Panc1 (cell line): ENCODE results near the gene ZNF385C. TPM values are rescaled to one million over a fixed set of nuclear protein-coding genes. Genes with fewer than 3 reads are reported as not detected.

Experiments
- ATAC-seq: fragments of 200-7000 bp; cut with Tn5 transposase; 2 replicates; pipeline ENCODE4 v1.9.1; 2020; ENCODE audit warnings: mild to moderate bottlenecking, moderate library complexity
- BruUV-seq: library from RNA; stranded (reverse); fragments of 400-500 nt; replicated peaks from 2 replicates; lab custom pipeline; 2021; lab: Mats Ljungman, UMichigan
- CTCF ChIA-PET: fragments of 300-600 bp; sonication (Branson Sonifier 250); formaldehyde crosslinking; loops from one replicate; lab custom pipeline; 2022; ENCODE audit warnings: antibody characterized with exemption; lab: Charles Lee
- POLR2A ChIA-PET: fragments of 300-600 bp; sonication (Branson Sonifier 250); formaldehyde crosslinking; loops from one replicate; lab custom pipeline; 2022; ENCODE audit warnings: antibody characterized with exemption; lab: Charles Lee
- DNase-seq: peaks from one replicate; pipeline ENCODE4 v3.0.0-alpha.2; 2010; ENCODE audit warnings: low read depth, low spot score
- H3K27ac ChIP-seq: 2 replicates; pipeline ENCODE4 v1.5.1; 2011; ENCODE audit warnings: mild to moderate bottlenecking, low read length, inconsistent platforms
- H3K27me3 ChIP-seq: fragments of 200-500 bp; sonication (Bioruptor generic); 2 replicates; pipeline ENCODE4 v1.6.0; 2014; ENCODE audit warnings: low read length, inconsistent platforms; ENCODE audit not compliant: control insufficient read depth, insufficient read depth
- H3K36me3 ChIP-seq: fragments of 200-500 bp; sonication (Bioruptor generic); 2 replicates; pipeline ENCODE4 v1.5.1; 2014; ENCODE audit warnings: inconsistent platforms, mild to moderate bottlenecking, low read length, moderate library complexity; ENCODE audit not compliant: control insufficient read depth, insufficient read depth
- H3K4me1 ChIP-seq: 2 replicates; pipeline ENCODE4 v1.5.1; 2011; ENCODE audit warnings: inconsistent platforms, mild to moderate bottlenecking, low read length, moderate library complexity; ENCODE audit not compliant: control insufficient read depth, insufficient read depth
- H3K4me3 ChIP-seq, 2 experiments: 2 replicates each; pipeline ENCODE4 v1.5.1; 2011 to 2012; ENCODE audit warnings: low read depth in 2 of 2, low read length in 2 of 2, mild to moderate bottlenecking in 2 of 2, inconsistent platforms in 1 of 2, moderate library complexity in 1 of 2
- H3K9me3 ChIP-seq: fragments of 200-500 bp; sonication (Bioruptor generic); 2 replicates; pipeline ENCODE4 v1.5.1; 2014; ENCODE audit warnings: low read depth, mild to moderate bottlenecking, inconsistent platforms, low read length, moderate library complexity; ENCODE audit not compliant: control insufficient read depth, insufficient read depth
- POLR2AphosphoS5 ChIP-seq: IDR thresholded peaks from 2 replicates; pipeline ENCODE4 v1.6.1; 2012; ENCODE audit warnings: mild to moderate bottlenecking, low read depth, low read length, moderate library complexity
- SIN3A ChIP-seq: IDR thresholded peaks from 2 replicates; pipeline ENCODE4 v1.6.1; 2012; ENCODE audit warnings: low read depth, mild to moderate bottlenecking, low read length, moderate library complexity, borderline replicate concordance; ENCODE audit not compliant: insufficient read depth
- TCF7L2 ChIP-seq: IDR thresholded peaks from 2 replicates; pipeline ENCODE4 v1.6.1; 2011; ENCODE audit warnings: mild to moderate bottlenecking, low read depth, low read length, inconsistent platforms
- in situ Hi-C: cut with HindIII; loops from 2 replicates; pipeline ENCODE4 v1.10.0; 2016; ENCODE audit warnings: low sequenced_read_pairs, low pct_unique_long_range_greater_than_20kb
- intact Hi-C: fragments of 100-400 bp; cut with micrococcal nuclease; formaldehyde crosslinking; loops from one replicate; pipeline ENCODE4 v1.10.0; 2022; ENCODE audit not compliant: unreplicated experiment
- total RNA-seq: library from RNA; stranded (reverse); gene quantifications from one replicate; pipeline ENCODE4 v1.2.1, GENCODE V29; 2021; ENCODE audit not compliant: unreplicated experiment
- TF ChIP-seq, protein P1 (sequence below): fragments of 450-650 bp; IDR thresholded peaks from 2 replicates; pipeline ENCODE4 v1.5.1; 2017; ENCODE audit warnings: mild to moderate bottlenecking
- TF ChIP-seq, protein P2 (sequence below), 2 experiments: IDR thresholded peaks; 2 replicates each; pipeline ENCODE4 v1.6.1; 2011 to 2012; ENCODE audit warnings: low read depth in 2 of 2, control low read depth in 1 of 2, low read length in 1 of 2, mild to moderate bottlenecking in 1 of 2, moderate library complexity in 1 of 2; ENCODE audit not compliant: insufficient read depth in 1 of 2

The ZNF385C gene
- total RNA-seq, 1 experiment from 2014 or later = 0.21 TPM

DNA sequence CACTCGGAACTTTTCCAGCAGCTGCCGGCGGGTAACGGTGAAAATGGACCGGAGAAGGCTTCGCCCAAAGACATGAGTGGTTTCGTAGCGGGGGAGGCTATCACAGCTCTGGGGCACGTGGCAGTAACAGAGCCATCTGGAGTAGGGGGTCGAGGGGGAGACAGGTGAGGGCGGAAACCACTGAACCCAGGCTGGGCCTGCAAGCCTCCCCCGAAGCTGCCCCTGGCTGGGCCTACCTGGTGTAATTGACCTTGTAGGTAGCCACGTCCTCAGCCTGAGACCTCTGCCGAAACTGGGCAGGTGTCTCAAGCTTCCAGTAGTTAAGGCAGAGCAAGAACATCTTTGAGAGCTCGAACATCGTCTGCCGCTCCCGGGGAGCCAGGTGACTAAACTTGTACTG, 21.0 kb upstream of the ZNF385C start:
- CTCF ChIA-PET = interaction anchor here (0.6 kb wide), 1 partner anchor 9 kb away, joined by 3 read pairs; no protein-coding TSS in a partner anchor
- intact Hi-C loops = no loop called here
- POLR2A ChIA-PET = no interaction called here

DNA sequence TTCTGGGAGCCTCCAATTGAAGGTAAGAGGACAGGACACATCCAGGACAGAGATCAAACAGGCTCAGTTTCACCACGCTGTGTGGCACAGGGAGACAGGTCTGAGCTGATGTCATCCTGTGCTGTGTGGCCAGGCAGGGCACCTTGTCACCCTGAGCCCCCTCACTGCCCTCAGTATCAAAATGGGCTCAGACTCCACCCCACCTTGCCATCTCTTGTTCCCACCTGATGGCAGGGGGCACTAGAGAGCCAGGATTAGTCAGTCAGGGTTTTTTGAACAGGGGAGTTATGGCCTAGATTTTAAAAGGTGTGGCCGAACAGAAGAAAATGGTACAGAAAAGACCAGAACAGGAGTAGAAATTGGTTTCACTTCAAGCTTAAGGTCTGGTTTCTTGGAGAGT, 20.3 kb upstream of the ZNF385C start:
- no peaks in the 10 kb centered on the region for H3K9me3 ChIP-seq
- peaks cover 7% of the 10 kb centered on the region; the same call in 1 of the 2 replicates for H3K4me1 ChIP-seq
- TF ChIP-seq TCF7L2 = no peak
- TF ChIP-seq, protein P1, sequence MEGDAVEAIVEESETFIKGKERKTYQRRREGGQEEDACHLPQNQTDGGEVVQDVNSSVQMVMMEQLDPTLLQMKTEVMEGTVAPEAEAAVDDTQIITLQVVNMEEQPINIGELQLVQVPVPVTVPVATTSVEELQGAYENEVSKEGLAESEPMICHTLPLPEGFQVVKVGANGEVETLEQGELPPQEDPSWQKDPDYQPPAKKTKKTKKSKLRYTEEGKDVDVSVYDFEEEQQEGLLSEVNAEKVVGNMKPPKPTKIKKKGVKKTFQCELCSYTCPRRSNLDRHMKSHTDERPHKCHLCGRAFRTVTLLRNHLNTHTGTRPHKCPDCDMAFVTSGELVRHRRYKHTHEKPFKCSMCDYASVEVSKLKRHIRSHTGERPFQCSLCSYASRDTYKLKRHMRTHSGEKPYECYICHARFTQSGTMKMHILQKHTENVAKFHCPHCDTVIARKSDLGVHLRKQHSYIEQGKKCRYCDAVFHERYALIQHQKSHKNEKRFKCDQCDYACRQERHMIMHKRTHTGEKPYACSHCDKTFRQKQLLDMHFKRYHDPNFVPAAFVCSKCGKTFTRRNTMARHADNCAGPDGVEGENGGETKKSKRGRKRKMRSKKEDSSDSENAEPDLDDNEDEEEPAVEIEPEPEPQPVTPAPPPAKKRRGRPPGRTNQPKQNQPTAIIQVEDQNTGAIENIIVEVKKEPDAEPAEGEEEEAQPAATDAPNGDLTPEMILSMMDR = peak; percentile 65
- ChIA-PET CTCF (interaction anchor here (0.7 kb wide), 1 partner anchor 152 kb away, joined by 3 read pairs; no protein-coding TSS in a partner anchor), POLR2A (no interaction called here)
- H3K27ac ChIP-seq = no peak overlapping the region
- no peak overlapping the region for H3K4me3 ChIP-seq
- ATAC-seq = no peak
- in situ Hi-C loops = no loop called here
- no peaks in the 10 kb centered on the region for H3K36me3 ChIP-seq
- BruUV-seq = no TSS peak
- intact Hi-C loops = no loop called here
- no peak for DNase-seq
- H3K27me3 ChIP-seq = no peaks in the 10 kb centered on the region

More for the DNA sequence above, 21.0 kb upstream of the ZNF385C start:
- no peak overlapping the region for H3K27ac ChIP-seq
- ATAC-seq (no peak), DNase-seq (no peak)
- H3K4me1 ChIP-seq = peaks cover 7% of the 10 kb centered on the region; the same call in 1 of the 2 replicates
- no peaks in the 10 kb centered on the region for H3K9me3 ChIP-seq
- BruUV-seq = no TSS peak
- H3K4me3 ChIP-seq = no peak overlapping the region
- in situ Hi-C loops = no loop called here
- H3K27me3 ChIP-seq = no peaks in the 10 kb centered on the region
- H3K36me3 ChIP-seq = no peaks in the 10 kb centered on the region
- TF ChIP-seq POLR2AphosphoS5 (no peak), SIN3A (no peak), TCF7L2 (no peak)
- TF ChIP-seq, protein P2, sequence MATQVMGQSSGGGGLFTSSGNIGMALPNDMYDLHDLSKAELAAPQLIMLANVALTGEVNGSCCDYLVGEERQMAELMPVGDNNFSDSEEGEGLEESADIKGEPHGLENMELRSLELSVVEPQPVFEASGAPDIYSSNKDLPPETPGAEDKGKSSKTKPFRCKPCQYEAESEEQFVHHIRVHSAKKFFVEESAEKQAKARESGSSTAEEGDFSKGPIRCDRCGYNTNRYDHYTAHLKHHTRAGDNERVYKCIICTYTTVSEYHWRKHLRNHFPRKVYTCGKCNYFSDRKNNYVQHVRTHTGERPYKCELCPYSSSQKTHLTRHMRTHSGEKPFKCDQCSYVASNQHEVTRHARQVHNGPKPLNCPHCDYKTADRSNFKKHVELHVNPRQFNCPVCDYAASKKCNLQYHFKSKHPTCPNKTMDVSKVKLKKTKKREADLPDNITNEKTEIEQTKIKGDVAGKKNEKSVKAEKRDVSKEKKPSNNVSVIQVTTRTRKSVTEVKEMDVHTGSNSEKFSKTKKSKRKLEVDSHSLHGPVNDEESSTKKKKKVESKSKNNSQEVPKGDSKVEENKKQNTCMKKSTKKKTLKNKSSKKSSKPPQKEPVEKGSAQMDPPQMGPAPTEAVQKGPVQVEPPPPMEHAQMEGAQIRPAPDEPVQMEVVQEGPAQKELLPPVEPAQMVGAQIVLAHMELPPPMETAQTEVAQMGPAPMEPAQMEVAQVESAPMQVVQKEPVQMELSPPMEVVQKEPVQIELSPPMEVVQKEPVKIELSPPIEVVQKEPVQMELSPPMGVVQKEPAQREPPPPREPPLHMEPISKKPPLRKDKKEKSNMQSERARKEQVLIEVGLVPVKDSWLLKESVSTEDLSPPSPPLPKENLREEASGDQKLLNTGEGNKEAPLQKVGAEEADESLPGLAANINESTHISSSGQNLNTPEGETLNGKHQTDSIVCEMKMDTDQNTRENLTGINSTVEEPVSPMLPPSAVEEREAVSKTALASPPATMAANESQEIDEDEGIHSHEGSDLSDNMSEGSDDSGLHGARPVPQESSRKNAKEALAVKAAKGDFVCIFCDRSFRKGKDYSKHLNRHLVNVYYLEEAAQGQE (IDR thresholded peaks at IDR 0.05; ENCODE audit: insufficient read depth in 1 of 2, low read depth in 2 of 2, low read length in 1 of 2) = no peak
- TF ChIP-seq, protein P1 = no peak
